Activated CD4-positive, alpha-beta memory T cell treated with anti-CD3 and anti-CD28 coated beads, Interleukin-2, amount 10 ng/mL, durations not matched to agents 7 days and 5 days (primary cell): Measurements from ENCODE around the gene PCLAF. TPM values are rescaled to one million over a fixed set of nuclear protein-coding genes. Genes with fewer than 3 reads are reported as not detected.
"Not testable (repeated sequence)": the region's sequence is repeated elsewhere in the genome, so short reads cannot be mapped to it uniquely, and the experiment has no call there.

Experiments
- CTCF ChIA-PET: fragments of 350-600 bp; sonication (Branson Sonifier 250); formaldehyde crosslinking; loops from one replicate; lab custom pipeline; 2021; ENCODE audit warnings: antibody characterized with exemption, inconsistent platforms; lab: Charles Lee
- POLR2A ChIA-PET: fragments of 350-600 bp; sonication (Branson Sonifier 250); formaldehyde crosslinking; loops from one replicate; lab custom pipeline; 2021; ENCODE audit warnings: antibody characterized with exemption; lab: Charles Lee
- DNase-seq: peaks from one replicate; pipeline ENCODE4 v3.0.0-alpha.2; 2020
- H3K27ac Mint-ChIP-seq: one replicate; pipeline ENCODE4 v1.8.0; 2021; ENCODE audit warnings: mild to moderate bottlenecking, mixed read lengths
- H3K27me3 Mint-ChIP-seq: one replicate; pipeline ENCODE4 v1.8.0; 2021; ENCODE audit warnings: mixed read lengths
- H3K36me3 Mint-ChIP-seq: one replicate; pipeline ENCODE4 v1.8.0; 2021; ENCODE audit warnings: low read depth, mixed read lengths
- H3K4me1 Mint-ChIP-seq: one replicate; pipeline ENCODE4 v1.8.0; 2021; ENCODE audit warnings: mixed read lengths
- H3K4me3 Mint-ChIP-seq: one replicate; pipeline ENCODE4 v1.8.0; 2021; ENCODE audit warnings: mild to moderate bottlenecking, mixed read lengths
- H3K9me3 Mint-ChIP-seq: one replicate; pipeline ENCODE4 v1.8.0; 2021; ENCODE audit warnings: mixed read lengths
- total RNA-seq, 2 experiments: library from RNA; stranded (reverse); gene quantifications; one replicate each; pipeline ENCODE4 v1.2.3, GENCODE V29; 2021

The PCLAF gene
- total RNA-seq, 2 experiments from 2014 or later = 110 TPM

DNA sequence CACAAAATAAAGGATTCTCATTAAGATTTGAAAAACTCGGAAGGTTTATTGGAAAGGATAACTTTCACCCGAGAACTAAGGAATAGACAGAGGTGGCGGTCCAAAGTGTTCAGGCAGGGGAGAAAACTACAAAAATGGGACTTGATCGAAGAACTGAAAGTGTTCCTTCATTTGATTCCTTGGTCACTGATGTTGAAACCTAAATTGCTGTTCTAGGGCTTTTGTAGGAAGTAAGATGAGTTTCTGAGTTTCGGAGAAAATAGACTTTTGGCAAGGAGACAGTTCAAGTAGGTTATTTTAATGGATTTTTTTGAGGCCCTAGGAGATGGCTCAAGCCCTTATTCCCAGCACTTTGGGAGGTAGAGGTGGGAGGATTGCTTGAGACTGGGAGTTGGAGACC, 7.8 kb upstream of the PCLAF start:
- H3K9me3 Mint-ChIP-seq = no peaks in the 10 kb centered on the region
- DNase-seq = no peak
- H3K27ac Mint-ChIP-seq = peak overlapping the region; percentile 14
- H3K4me3 Mint-ChIP-seq = peak overlapping the region; percentile 95
- H3K4me1 Mint-ChIP-seq = peaks cover 24% of the 10 kb centered on the region
- CTCF ChIA-PET = no interaction called here
- H3K36me3 Mint-ChIP-seq = peaks cover 15% of the 10 kb centered on the region
- POLR2A ChIA-PET = interaction anchor here (2.1 to 2.7 kb wide), 4 partner anchors 33 to 226 kb away, joined by 10 to 39 read pairs (median 20); partner anchors contain the start of genes CSNK1G1, PPIB and ZNF609
- no peaks in the 10 kb centered on the region for H3K27me3 Mint-ChIP-seq

DNA sequence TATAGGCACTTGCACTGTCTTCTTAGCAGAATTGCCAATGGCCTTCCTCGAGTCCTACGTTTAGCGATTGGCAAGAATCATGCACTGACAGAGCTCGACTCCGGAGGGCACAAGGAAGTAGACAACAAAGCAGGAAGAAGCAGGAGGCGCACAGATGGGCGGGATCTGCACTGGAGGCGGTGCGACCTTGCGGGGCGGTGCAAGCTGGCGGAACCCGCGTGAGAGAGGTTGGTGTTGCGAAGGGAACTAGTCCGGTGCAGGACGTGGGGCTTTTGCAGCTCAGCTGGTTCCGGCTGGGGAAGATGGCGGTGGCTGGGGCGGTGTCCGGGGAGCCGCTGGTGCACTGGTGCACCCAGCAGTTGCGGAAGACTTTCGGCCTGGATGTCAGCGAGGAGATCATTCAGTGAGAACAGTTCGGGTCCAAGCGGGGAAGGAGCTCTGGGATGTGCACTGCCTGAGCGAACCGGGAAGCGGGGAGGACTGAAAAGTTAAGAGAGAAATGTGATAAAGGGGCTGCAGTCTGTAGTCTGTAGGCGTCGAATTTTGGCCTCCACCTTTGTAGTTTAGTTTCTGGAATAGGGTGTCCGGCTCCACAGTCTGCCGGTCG, 6.4 kb upstream of the PCLAF start, which contains the start of gene TRIP4:
Gene TRIP4, plus strand, starts transcription at position 275 of the 607 bp plus-strand sequence. Its CDS starts 28 bp downstream, at position 303.
- ChIA-PET CTCF (interaction anchor here (0.6 to 3.0 kb wide), 11 partner anchors 10 to 340 kb away, joined by 3 to 12 read pairs (median 3); partner anchors contain the start of genes CIAO2A and PPIB), POLR2A (interaction anchor here (0.7 to 2.7 kb wide), 29 partner anchors 9 to 1230 kb away, joined by 3 to 39 read pairs (median 4); partner anchors contain the start of genes CIAO2A, CSNK1G1, PPIB and RNU5B-1)
- peak within 1 kb of the TSS; percentile 95 for H3K4me3 Mint-ChIP-seq
- H3K9me3 Mint-ChIP-seq = no peaks in the 10 kb centered on the region
- DNase-seq = peak; percentile 98
- H3K27me3 Mint-ChIP-seq = no peaks in the 10 kb centered on the region
- H3K4me1 Mint-ChIP-seq = peaks cover 22% of the 10 kb centered on the region
- peaks cover 11% of the 10 kb centered on the region for H3K36me3 Mint-ChIP-seq
- peak within 1 kb of the TSS; percentile 85 for H3K27ac Mint-ChIP-seq

DNA sequence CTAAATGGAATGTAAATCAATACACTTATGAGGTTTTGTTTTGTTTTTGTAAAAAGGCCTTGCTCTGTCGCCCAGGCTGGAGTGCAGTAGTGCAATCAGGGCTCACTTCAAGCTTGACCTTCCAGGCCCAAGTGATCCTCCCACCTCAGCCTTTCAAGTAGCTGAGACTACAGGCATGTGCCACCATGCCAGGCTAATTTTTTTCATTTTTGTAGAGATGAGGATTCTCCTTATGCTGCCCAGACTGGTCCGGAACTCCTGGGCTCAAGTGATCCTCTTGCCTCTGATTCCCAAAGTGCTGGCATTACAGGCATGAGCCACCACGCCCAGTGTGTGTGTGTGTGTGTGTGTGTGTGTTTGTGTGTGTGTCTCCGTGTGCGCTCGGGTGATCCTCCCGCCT, 5.0 kb upstream of the PCLAF start:
- H3K4me1 Mint-ChIP-seq = peaks cover 33% of the 10 kb centered on the region
- H3K36me3 Mint-ChIP-seq = peaks cover 11% of the 10 kb centered on the region
- H3K27me3 Mint-ChIP-seq = no peaks in the 10 kb centered on the region
- ChIA-PET CTCF (interaction anchor here (0.6 to 3.0 kb wide), 2 partner anchors 9 to 267 kb away, joined by 5 to 12 read pairs; no protein-coding TSS in a partner anchor), POLR2A (interaction anchor here (2.7 kb wide), 1 partner anchor 75 kb away, joined by 25 read pairs; the partner anchor contains the start of gene ZNF609)
- no peak for DNase-seq
- H3K27ac Mint-ChIP-seq = no peak overlapping the region
- no peaks in the 10 kb centered on the region for H3K9me3 Mint-ChIP-seq
- H3K4me3 Mint-ChIP-seq = peak overlapping the region; percentile 40

DNA sequence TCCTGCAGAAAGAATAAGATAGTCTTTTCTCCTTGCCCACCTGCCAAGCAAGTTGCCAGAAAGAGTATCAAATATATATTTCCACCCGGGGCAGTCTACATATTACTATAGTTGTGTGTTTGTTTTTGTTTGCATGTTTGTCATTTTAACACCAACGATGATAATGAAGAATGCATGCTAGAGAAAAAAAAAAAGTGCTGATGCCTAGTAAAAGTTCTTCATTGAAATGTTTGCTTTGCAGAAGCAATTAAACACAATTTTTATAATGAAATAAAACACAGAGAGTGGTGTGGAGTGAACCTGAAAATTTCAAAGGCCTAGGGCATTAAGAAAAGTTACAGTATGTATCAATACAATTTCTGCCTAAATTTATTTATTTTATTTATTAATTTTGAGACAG, 2.5 kb upstream of the PCLAF start:
- Mint-ChIP-seq H3K27me3 (no peaks in the 10 kb centered on the region), H3K4me1 (peaks cover 37% of the 10 kb centered on the region), H3K9me3 (no peaks in the 10 kb centered on the region), H3K4me3 (no peak overlapping the region), H3K27ac (no peak overlapping the region), H3K36me3 (peaks cover 20% of the 10 kb centered on the region)
- CTCF ChIA-PET = no interaction called here
- POLR2A ChIA-PET = interaction anchor here (0.7 kb wide), 1 partner anchor 174 kb away, joined by 3 read pairs; no protein-coding TSS in a partner anchor
- DNase-seq = no peak

GRCh38 chr15:64380130-64380870, 941 bp downstream of the PCLAF start:
- not testable (repeated sequence) for H3K9me3 Mint-ChIP-seq, DNase-seq, H3K27me3 Mint-ChIP-seq
- ChIA-PET POLR2A (interaction anchor here (0.6 to 2.7 kb wide), 11 partner anchors 11 to 547 kb away, joined by 3 to 9 read pairs (median 3); partner anchors contain the start of gene HERC1), CTCF (interaction anchor here (1.1 to 1.8 kb wide), 2 partner anchors 22 to 171 kb away, joined by 3 to 5 read pairs; no protein-coding TSS in a partner anchor)
- Mint-ChIP-seq H3K4me1 (peaks cover 35% of the 10 kb centered on the region), H3K36me3 (peaks cover 27% of the 10 kb centered on the region), H3K27ac (peak overlapping the region; percentile 82), H3K4me3 (peak overlapping the region; percentile 90)

- Mint-ChIP-seq H3K36me3 (peaks cover 31% of the 10 kb centered on the region), H3K9me3 (no peaks in the 10 kb centered on the region), H3K4me3 (peak overlapping the region; percentile 90), H3K27me3 (no peaks in the 10 kb centered on the region), H3K4me1 (peaks cover 35% of the 10 kb centered on the region), H3K27ac (peak overlapping the region; percentile 75)
- POLR2A ChIA-PET = interaction anchor here (0.6 to 2.7 kb wide), 7 partner anchors 8 to 546 kb away, joined by 3 to 9 read pairs (median 4); partner anchors contain the start of genes HERC1 and TRIP4
- CTCF ChIA-PET = interaction anchor here (0.7 to 1.8 kb wide), 3 partner anchors 21 to 286 kb away, joined by 3 to 5 read pairs (median 3); no protein-coding TSS in a partner anchor
- no peak for DNase-seq
These were observed 1.9 kb downstream of the PCLAF start for GRCh38 chr15:64379216-64379960.

DNA sequence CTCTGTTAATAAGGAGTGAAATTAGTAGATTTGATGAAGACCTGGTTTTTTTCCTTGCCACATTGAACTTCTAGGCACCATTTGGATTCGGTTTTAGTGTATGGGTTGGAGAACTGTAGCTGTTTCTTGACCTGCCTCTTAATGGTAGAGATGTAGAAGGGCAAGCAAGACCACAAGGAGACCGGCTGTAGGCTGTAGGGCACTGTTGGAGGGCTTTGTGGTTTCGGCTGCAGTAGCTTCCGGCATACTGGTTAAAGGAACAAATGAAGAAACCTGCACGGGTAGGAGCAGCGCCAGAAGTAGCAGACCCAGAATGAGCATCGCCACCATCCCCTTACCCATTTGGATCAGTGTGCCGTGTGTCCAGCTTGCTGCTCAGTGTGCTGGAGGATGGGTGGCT, 7.9 kb downstream of the PCLAF start:
- Mint-ChIP-seq H3K27me3 (no peaks in the 10 kb centered on the region), H3K4me3 (no peak overlapping the region), H3K9me3 (no peaks in the 10 kb centered on the region), H3K36me3 (peaks cover 40% of the 10 kb centered on the region), H3K4me1 (peaks cover 20% of the 10 kb centered on the region), H3K27ac (peak overlapping the region; percentile 20)
- ChIA-PET POLR2A (interaction anchor here (1.7 kb wide), 1 partner anchor 14 kb away, joined by 8 read pairs; the partner anchor contains the start of gene TRIP4), CTCF (interaction anchor here (0.8 kb wide), 1 partner anchor 14 kb away, joined by 3 read pairs; the partner anchor contains the start of gene TRIP4)
- no peak for DNase-seq

GRCh38 chr15:64371383-64371782, 9.9 kb downstream of the PCLAF start:
- H3K27me3 Mint-ChIP-seq, H3K9me3 Mint-ChIP-seq, H3K4me3 Mint-ChIP-seq, CTCF ChIA-PET, POLR2A ChIA-PET, DNase-seq, H3K27ac Mint-ChIP-seq: not testable (repeated sequence)
- Mint-ChIP-seq H3K4me1 (peaks cover 15% of the 10 kb centered on the region), H3K36me3 (peaks cover 39% of the 10 kb centered on the region)

- H3K9me3 Mint-ChIP-seq = no peaks in the 10 kb centered on the region
- ChIA-PET CTCF (interaction anchor here (0.6 to 1.6 kb wide), 4 partner anchors 11 to 440 kb away, joined by 3 to 5 read pairs (median 4); no protein-coding TSS in a partner anchor), POLR2A (interaction anchor here (1.3 kb wide), 1 partner anchor 11 kb away, joined by 6 read pairs; no protein-coding TSS in a partner anchor)
- no peaks in the 10 kb centered on the region for H3K27me3 Mint-ChIP-seq
- peaks cover 12% of the 10 kb centered on the region for H3K4me1 Mint-ChIP-seq
- H3K4me3 Mint-ChIP-seq = no peak overlapping the region
- no peak overlapping the region for H3K27ac Mint-ChIP-seq
- peaks cover 29% of the 10 kb centered on the region for H3K36me3 Mint-ChIP-seq
- no peak for DNase-seq
These were observed 12.1 kb downstream of the PCLAF start for GRCh38 chr15:64369078-64369607.

GRCh38 chr15:64361259-64361658, 20.0 kb downstream of the PCLAF start:
- no peak overlapping the region for H3K4me3 Mint-ChIP-seq
- ChIA-PET CTCF (no interaction called here), POLR2A (interaction anchor here (1.3 kb wide), 1 partner anchor 199 kb away, joined by 3 read pairs; the partner anchor contains the start of gene PPIB)
- H3K9me3 Mint-ChIP-seq = no peaks in the 10 kb centered on the region
- no peak overlapping the region for H3K27ac Mint-ChIP-seq
- H3K36me3 Mint-ChIP-seq = peaks cover 7% of the 10 kb centered on the region
- H3K4me1 Mint-ChIP-seq = peaks cover 22% of the 10 kb centered on the region
- DNase-seq = no peak
- H3K27me3 Mint-ChIP-seq = no peaks in the 10 kb centered on the region

GRCh38 chr15:64356710-64357040, 24.6 kb downstream of the PCLAF start:
- peaks cover 5% of the 10 kb centered on the region for H3K36me3 Mint-ChIP-seq
- H3K27me3 Mint-ChIP-seq = no peaks in the 10 kb centered on the region
- DNase-seq = no peak
- H3K4me3 Mint-ChIP-seq = peak overlapping the region; percentile 91
- ChIA-PET POLR2A (interaction anchor here (0.9 to 2.4 kb wide), 2 partner anchors 31 to 109 kb away, joined by 3 to 10 read pairs; partner anchors contain the start of gene TRIP4), CTCF (interaction anchor here (1.0 to 2.2 kb wide), 4 partner anchors 141 to 263 kb away, joined by 3 to 6 read pairs (median 3); partner anchors contain the start of gene CIAO2A)
- H3K27ac Mint-ChIP-seq = peak overlapping the region; percentile 78
- H3K9me3 Mint-ChIP-seq = no peaks in the 10 kb centered on the region
- peaks cover 35% of the 10 kb centered on the region for H3K4me1 Mint-ChIP-seq
